Stimulated activated CD4-positive, alpha-beta T cell treated with anti-CD3 and anti-CD28 coated beads, Interleukin-2, amount 100 ng/mL, for 48 hours (primary cell): ENCODE data around the gene IRAK2.

Source experiments
- DNase-seq, 2 donors: peaks; one replicate each; pipeline ENCODE4 v3.0.0-alpha.2; 2020

The IRAK2 gene

GRCh38 chr3:10285272-10286132 is 120.8 kb downstream of the IRAK2 start:
- DNase-seq, result no peak

DNA sequence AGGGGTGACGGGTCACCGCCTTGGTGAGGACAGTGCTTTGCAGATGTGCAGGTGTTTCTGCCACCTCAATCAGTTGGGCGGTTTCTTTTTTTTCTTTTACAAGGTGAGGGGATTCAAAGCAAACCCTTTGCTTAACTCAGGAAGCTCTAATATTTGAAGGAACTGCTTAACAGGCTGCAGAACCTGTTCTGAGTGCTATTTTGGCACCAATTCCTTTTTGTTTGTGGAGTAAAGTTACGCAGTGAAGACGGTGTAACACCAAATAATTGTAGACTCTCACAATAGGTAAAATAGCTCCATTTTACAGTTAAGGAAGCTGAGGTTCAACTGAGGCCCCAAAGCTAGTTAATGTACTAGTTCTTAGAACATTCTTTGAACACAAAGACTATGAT is 121.4 kb downstream of the IRAK2 start:
- DNase-seq, result no peak

GRCh38 chr3:10286596-10287295 is 122.0 kb downstream of the IRAK2 start:
- no peak for DNase-seq

DNA sequence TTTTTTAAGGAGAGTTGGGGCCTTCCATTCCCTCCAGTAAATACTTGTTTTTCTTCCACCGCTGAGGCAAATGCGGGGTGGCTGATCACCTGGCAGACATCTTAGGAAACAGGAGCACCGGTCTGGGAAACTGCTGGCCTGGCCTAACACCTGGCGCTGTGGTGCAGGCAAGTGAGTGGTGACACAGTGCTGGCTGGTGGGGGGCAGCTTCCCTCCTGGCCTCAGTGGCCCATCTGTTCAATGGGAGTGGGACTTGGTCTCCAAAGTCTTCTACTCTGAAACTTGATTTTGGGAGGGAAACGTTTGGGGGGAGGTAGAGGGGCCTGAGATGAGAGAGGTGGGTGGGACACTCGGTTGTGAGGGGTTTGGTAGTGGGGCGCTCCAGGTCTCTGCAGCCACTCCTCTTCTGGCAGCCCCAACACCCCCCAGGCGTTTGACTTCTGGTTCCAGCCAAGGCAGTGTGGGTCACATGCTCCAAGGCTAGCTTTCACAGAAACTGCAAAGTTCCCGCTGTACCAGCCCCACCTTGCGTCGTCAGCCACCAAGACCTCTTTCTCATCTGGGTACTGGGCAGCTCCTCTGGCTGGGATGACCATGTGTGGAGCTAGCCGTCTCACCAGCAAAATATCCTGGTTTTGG is 123.3 kb downstream of the IRAK2 start:
- DNase-seq, result no peak

GRCh38 chr3:10288575-10288960 is 123.8 kb downstream of the IRAK2 start:
- DNase-seq, result no peak

- DNase-seq, result no peak
Measured at GRCh38 chr3:10289077-10289476, 124.4 kb downstream of the IRAK2 start.

- DNase-seq, result no peak
Measured at GRCh38 chr3:10289787-10290355, 125.2 kb downstream of the IRAK2 start.

- DNase-seq, result no peak
Measured at GRCh38 chr3:10290481-10291176, 125.9 kb downstream of the IRAK2 start.

DNA sequence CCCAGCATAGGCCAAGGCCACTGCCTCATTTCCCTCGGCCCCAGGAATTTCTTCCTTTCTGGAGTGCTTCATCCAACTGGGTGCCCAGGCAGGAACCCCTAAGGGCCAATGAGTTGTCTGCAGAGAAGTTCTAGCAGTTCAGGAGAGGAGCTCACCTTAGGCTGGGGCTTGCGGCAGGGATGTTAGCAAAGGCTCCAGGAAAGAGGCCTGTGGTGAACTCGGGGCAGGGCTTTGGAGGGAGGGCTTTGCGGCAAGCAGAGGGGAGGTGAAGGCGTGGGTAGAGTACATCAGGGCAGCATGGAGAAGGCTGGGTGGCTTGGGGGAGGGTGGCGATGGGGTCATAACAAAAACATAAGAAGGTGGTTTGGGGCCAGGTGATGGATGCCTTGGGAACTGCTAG is 126.9 kb downstream of the IRAK2 start:
- DNase-seq, result no peak

GRCh38 chr3:10292505-10293419 is 128.0 kb downstream of the IRAK2 start, which contains the start of gene GHRL:
Gene GHRL, minus strand, starts transcription at chr3:10292947. Its CDS starts 2,767 bp downstream, at chr3:10290180.
- no peak for DNase-seq
